Brain microvascular endothelial cell (primary cell): ENCODE data around the gene PRKG1.

Experiments
- DNase-seq: peaks from one replicate; pipeline ENCODE4 v3.0.0-alpha.2; 2020
- H3K27ac ChIP-seq: fragments of 250-450 bp; sonication (Bioruptor Pico); 2 replicates; pipeline ENCODE4 v1.5.1; 2020; ENCODE audit warnings: mild to moderate bottlenecking, moderate library complexity
- H3K27me3 ChIP-seq: fragments of 250-450 bp; sonication (Bioruptor Pico); replicated peaks from 2 replicates; pipeline ENCODE4 v1.5.1; 2020; ENCODE audit warnings: mild to moderate bottlenecking
- H3K36me3 ChIP-seq: fragments of 250-450 bp; sonication (Bioruptor Pico); replicated peaks from 2 replicates; pipeline ENCODE4 v1.5.1; 2020; ENCODE audit warnings: mild to moderate bottlenecking
- H3K4me3 ChIP-seq: 2 replicates; pipeline ENCODE4 v1.5.1; 2011; ENCODE audit warnings: low read depth, mild to moderate bottlenecking, control low read depth, low read length, moderate library complexity
- in situ Hi-C: cut with HindIII; loops from 2 replicates; pipeline ENCODE4 v1.10.0; 2017; ENCODE audit warnings: low sequenced_read_pairs, low pct_ligation_motif_present
- TF ChIP-seq, protein P1 (sequence below): IDR thresholded peaks from 2 replicates; pipeline ENCODE4 v1.5.1; 2011; ENCODE audit warnings: low read depth, mild to moderate bottlenecking, moderate library complexity, low read length, control low read depth, inconsistent platforms; ENCODE audit errors: missing control alignments

The PRKG1 gene

DNA sequence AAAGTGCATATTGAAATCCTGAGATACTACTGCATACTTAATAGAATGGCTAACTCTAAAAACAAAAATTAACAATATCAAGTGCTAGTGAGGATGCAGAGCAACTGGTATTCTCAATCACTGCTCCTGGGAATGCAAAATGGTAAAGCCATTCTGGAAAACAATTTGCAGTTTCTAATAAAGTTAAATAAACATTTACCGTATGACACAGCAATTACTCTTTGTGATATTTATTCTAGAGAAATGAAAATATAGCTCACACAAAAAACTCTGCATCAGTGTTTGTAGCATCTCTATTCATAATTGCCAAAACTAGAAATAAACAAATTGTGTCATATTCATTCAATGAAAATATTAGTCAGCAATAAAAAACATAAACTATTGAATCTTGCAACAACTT lies 984.8 kb downstream of the PRKG1 start:
- Histone ChIP-seq H3K4me3 (no peak overlapping the region), H3K36me3 (no peaks in the 10 kb centered on the region), H3K27ac (no peak overlapping the region), H3K27me3 (no peaks in the 10 kb centered on the region)
- no peak for DNase-seq
- TF ChIP-seq, protein P1, sequence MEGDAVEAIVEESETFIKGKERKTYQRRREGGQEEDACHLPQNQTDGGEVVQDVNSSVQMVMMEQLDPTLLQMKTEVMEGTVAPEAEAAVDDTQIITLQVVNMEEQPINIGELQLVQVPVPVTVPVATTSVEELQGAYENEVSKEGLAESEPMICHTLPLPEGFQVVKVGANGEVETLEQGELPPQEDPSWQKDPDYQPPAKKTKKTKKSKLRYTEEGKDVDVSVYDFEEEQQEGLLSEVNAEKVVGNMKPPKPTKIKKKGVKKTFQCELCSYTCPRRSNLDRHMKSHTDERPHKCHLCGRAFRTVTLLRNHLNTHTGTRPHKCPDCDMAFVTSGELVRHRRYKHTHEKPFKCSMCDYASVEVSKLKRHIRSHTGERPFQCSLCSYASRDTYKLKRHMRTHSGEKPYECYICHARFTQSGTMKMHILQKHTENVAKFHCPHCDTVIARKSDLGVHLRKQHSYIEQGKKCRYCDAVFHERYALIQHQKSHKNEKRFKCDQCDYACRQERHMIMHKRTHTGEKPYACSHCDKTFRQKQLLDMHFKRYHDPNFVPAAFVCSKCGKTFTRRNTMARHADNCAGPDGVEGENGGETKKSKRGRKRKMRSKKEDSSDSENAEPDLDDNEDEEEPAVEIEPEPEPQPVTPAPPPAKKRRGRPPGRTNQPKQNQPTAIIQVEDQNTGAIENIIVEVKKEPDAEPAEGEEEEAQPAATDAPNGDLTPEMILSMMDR: no peak
- in situ Hi-C loops: no loop called here

DNA sequence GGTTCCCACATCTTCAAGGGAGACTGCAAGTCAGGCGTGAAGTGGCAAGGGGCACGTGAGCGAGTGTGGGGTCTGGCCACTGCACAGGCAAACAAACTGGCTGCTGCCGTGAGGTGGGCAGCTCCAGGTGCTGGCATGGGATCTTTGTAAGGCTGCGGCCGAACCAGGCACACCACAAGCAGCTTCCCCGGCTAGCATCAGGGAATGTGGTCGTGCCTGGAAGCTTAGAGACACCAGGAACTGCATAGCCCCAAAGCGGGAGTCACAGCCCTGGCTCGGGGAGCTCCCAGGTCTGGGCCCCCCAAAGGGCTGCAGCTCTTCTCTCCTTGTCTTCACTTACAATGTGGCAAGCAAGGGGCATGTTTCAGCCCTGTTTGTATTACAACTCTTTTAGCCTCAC lies 988.9 kb downstream of the PRKG1 start:
- TF ChIP-seq, protein P1: no peak
- H3K27me3 ChIP-seq: no peaks in the 10 kb centered on the region
- H3K4me3 ChIP-seq: no peak overlapping the region
- no peak for DNase-seq
- in situ Hi-C loops: no loop called here
- no peak overlapping the region for H3K27ac ChIP-seq
- H3K36me3 ChIP-seq: no peaks in the 10 kb centered on the region

DNA sequence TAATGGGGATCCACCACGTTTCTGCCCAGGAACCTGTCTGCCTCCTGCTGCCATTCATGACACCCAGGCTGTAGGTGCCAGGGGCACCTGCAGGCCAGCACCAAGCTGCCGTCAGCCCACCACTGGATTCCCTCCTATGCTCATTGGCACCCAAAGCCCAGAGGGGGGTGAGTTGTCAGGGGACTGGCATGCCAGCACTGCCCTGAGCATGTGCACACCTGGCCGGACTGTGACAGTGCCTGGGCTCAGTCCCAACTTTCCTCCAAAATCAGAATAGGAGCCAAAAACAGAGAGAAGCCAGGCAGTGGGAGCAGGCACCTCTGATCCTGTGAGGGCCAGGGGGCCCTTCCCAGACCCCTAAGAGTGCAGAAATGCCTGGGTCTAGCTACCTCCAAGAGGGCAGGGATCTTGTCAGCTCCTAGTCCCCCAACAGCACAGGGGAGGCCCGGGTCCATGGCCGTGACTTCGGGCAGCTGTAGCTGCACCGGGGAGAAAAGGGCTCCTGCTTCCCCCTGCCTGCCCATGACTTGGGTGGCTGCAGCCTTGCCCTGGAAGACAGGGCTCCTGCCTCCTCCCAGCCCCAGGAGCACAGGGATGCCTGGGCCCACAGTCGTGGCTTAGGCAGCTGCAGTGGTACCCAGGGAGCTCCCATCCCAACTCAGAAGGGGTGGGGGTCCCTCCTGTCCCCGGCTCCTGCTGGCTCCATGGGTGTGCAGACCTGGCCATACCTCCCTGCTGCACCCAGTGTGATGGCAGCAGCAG lies 990.0 kb downstream of the PRKG1 start:
- H3K36me3 ChIP-seq: no peaks in the 10 kb centered on the region
- H3K27me3 ChIP-seq: no peaks in the 10 kb centered on the region
- TF ChIP-seq, protein P1: no peak
- no peak overlapping the region for H3K4me3 ChIP-seq
- no peak overlapping the region for H3K27ac ChIP-seq
- in situ Hi-C loops: no loop called here
- DNase-seq: no peak

DNA sequence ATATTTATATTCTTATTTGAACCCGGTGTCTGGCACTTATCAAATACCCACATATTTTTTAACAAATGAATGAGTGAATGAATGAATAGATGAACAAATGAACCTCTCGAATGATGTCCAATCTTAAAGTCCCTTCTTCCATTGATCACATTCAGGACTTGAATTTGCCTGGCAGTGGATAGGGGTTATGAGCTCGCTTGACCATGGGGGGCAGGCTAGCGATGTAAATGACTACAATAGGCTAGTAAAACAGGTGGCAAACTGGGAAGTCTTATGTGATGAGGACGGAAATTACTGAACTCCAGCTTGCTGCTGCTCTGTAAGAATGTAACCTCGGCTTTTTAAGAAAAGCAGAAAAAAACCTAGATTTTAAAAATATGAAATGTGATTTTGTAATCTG lies 992.1 kb downstream of the PRKG1 start:
- no peak for DNase-seq
- Histone ChIP-seq H3K27ac (no peak overlapping the region), H3K27me3 (no peaks in the 10 kb centered on the region), H3K36me3 (no peaks in the 10 kb centered on the region), H3K4me3 (no peak overlapping the region)
- TF ChIP-seq, protein P1: peak; percentile 15
- in situ Hi-C loops: no loop called here

DNA sequence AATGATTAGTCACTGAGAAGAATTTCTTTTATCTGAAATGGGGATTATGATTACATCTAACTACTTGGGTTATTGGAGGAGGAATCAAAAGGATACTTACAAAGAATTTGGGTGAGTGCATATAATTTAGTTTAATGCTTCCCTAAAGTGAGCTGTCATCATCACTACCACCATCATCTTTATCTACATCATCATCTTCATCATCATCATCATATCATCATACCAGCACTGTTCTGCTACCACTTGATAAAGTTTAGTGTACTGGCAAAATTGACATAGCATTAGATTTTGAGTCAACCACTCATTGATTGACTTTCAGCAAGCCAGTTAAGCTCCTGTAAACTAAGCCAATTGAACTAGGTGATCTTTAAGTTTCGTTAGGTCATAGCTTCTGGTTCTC lies 994.2 kb downstream of the PRKG1 start:
- Histone ChIP-seq H3K4me3 (no peak overlapping the region), H3K27ac (no peak overlapping the region), H3K27me3 (no peaks in the 10 kb centered on the region), H3K36me3 (no peaks in the 10 kb centered on the region)
- DNase-seq: no peak
- TF ChIP-seq, protein P1: no peak
- in situ Hi-C loops: no loop called here

DNA sequence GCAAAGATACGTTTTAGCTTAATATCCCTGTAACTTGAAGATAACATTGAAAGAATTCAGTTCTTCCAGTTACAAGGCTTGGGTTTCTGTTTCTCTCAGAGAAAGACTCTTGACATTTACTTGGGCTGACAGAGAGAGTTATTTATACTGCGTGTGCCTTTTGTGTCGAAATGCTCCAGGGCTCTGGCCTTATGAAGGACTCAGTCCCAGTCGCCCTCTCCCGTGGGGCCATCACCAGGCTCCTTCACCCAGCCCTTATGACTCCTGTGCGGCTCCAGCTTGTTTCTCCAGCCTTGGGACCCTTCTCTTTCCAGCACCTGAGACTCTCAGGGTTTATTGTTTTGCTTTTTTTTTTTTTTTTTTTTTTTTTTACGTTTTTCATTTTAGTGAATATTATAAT lies 997.5 kb downstream of the PRKG1 start:
- no peaks in the 10 kb centered on the region for H3K36me3 ChIP-seq
- no peaks in the 10 kb centered on the region for H3K27me3 ChIP-seq
- no peak for DNase-seq
- no peak overlapping the region for H3K27ac ChIP-seq
- H3K4me3 ChIP-seq: no peak overlapping the region
- TF ChIP-seq, protein P1: no peak
- in situ Hi-C loops: no loop called here
